Thyroid gland (tissue), 4 donors: Measurements from ENCODE around the gene DLG2.

Experiments
- CTCF ChIP-seq, 6 experiments: fragments of 200-600 bp in 3 of 6; fragments of 450-650 bp in 3 of 6; sonication (generic) in 3 of 6; IDR thresholded peaks; one replicate each; pipeline ENCODE4 v1.5.1; 2016 to 2019; ENCODE audit warnings: antibody characterized with exemption in 6 of 6, mild to moderate bottlenecking in 2 of 6, inconsistent platforms in 1 of 6, moderate library complexity in 1 of 6
- POLR2A ChIP-seq, 2 donors: fragments of 450-650 bp; IDR thresholded peaks; one replicate each; pipeline ENCODE4 v1.6.1; 2017; ENCODE audit warnings: antibody characterized with exemption in 2 of 2, mild to moderate bottlenecking in 2 of 2, moderate library complexity in 1 of 2

DNA sequence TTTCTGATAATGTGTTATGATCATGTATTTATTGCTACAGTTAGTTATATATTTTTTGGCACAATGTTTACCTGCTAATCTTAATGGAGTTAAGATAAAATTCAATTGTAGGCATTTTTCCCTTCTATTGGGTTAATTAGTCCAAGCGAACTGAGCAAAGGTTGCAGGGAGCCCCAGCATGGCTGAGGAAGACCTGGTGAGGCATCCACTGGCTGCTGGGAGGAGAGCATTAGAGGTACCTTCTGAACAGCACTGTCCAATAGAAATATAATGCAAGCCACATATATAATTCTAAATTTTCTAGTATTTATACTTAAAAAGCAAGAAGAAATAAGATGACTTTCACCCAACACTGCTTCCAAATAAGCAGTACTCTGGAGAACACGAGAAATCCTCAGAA lies 19.9 kb upstream of the DLG2 start:
- no peak for TF ChIP-seq CTCF (IDR thresholded peaks at IDR 0.05)
- no peak for TF ChIP-seq POLR2A (IDR thresholded peaks at IDR 0.05)
